Fibroblast of lung (primary cell): Measurements from ENCODE around the gene SCGB3A1. TPM values are rescaled to one million over a fixed set of nuclear protein-coding genes. Genes with fewer than 3 reads are reported as not detected.
A peak's percentile ranks its signal among the peaks of the same experiment; 100 is the strongest.

Experiments used
- DNase-seq, 2 donors: peaks; one replicate each; pipeline versions ENCODE4 v3.0.0 to v3.0.0-alpha.2; 2010; ENCODE audit warnings: low read depth in 2 of 2
- H2AFZ ChIP-seq: 2 replicates; pipeline ENCODE4 v1.5.1; 2012; ENCODE audit warnings: low read length, control low read depth, inconsistent platforms
- H3K27ac ChIP-seq: 2 replicates; pipeline ENCODE4 v1.5.1; 2011; ENCODE audit warnings: low read length, control low read depth; ENCODE audit not compliant: insufficient read depth
- H3K27me3 ChIP-seq: 2 replicates; pipeline ENCODE4 v1.5.1; 2011; ENCODE audit warnings: mild to moderate bottlenecking, low read length; ENCODE audit not compliant: control insufficient read depth, insufficient read depth
- H3K36me3 ChIP-seq: 2 replicates; pipeline ENCODE4 v1.5.1; 2011; ENCODE audit warnings: low read length; ENCODE audit not compliant: control insufficient read depth, insufficient read depth
- H3K4me1 ChIP-seq: 2 replicates; pipeline ENCODE4 v1.5.1; 2011; ENCODE audit warnings: low read length; ENCODE audit not compliant: control insufficient read depth, insufficient read depth; ENCODE audit errors: extremely low read depth
- H3K4me2 ChIP-seq: 2 replicates; pipeline ENCODE4 v1.5.1; 2011; ENCODE audit warnings: low read length, control low read depth; ENCODE audit not compliant: insufficient read depth; ENCODE audit errors: extremely low read depth
- H3K4me3 ChIP-seq, 4 experiments: fragments of 200-600 bp in 1 of 4; sonication (generic) in 1 of 4; replicated peaks in 1 of 4; 2 replicates each; pipeline ENCODE4 v1.5.1; 2011 to 2016; ENCODE audit warnings: low read length in 4 of 4, low read depth in 3 of 4, mild to moderate bottlenecking in 3 of 4, control low read depth in 2 of 4, inconsistent platforms in 1 of 4, mixed read lengths in 1 of 4; ENCODE audit not compliant: insufficient read depth in 1 of 4; ENCODE audit errors: control extremely low read depth in 1 of 4
- H3K79me2 ChIP-seq: 2 replicates; pipeline ENCODE4 v1.5.1; 2012; ENCODE audit warnings: mild to moderate bottlenecking, low read length, inconsistent platforms; ENCODE audit not compliant: control insufficient read depth, insufficient read depth
- H3K9ac ChIP-seq: 2 replicates; pipeline ENCODE4 v1.5.1; 2011; ENCODE audit warnings: mild to moderate bottlenecking, low read length, control low read depth; ENCODE audit not compliant: insufficient read depth
- H3K9me3 ChIP-seq: 2 replicates; pipeline ENCODE4 v1.5.1; 2012; ENCODE audit warnings: low read depth, low read length; ENCODE audit not compliant: control insufficient read depth, insufficient read depth
- H4K20me1 ChIP-seq: 2 replicates; pipeline ENCODE4 v1.5.1; 2011; ENCODE audit warnings: low read length; ENCODE audit not compliant: control insufficient read depth, insufficient read depth; ENCODE audit errors: extremely low read depth
- CTCF ChIP-seq, 2 donors: IDR thresholded peaks in 1 of 2; conservative IDR thresholded peaks in 1 of 2; 1 replicate in 1 of 2; 2 replicates in 1 of 2; pipeline ENCODE4 v1.5.1; 2011 to 2012; ENCODE audit warnings: low read length in 2 of 2, control low read depth in 1 of 2, inconsistent platforms in 1 of 2, low read depth in 1 of 2, mild to moderate bottlenecking in 1 of 2
- EZH2 ChIP-seq: IDR thresholded peaks from 2 replicates; pipeline ENCODE4 v1.5.1; 2012; ENCODE audit warnings: low read length, control low read depth, mild to moderate bottlenecking; ENCODE audit errors: missing control alignments
- polyA plus RNA-seq, 2 donors: library from polyadenylated mRNA; depleted of rRNA in 1 of 2; stranded (reverse) in 1 of 2; unstranded in 1 of 2; fragments of >200 nt; gene quantifications; 2 replicates each; pipeline ENCODE4 v1.2.1, GENCODE V29; 2011 to 2012; ENCODE audit warnings: missing spikeins in 1 of 2
- total RNA-seq: library from RNA; depleted of rRNA; stranded (reverse); fragments of >200 nt; gene quantifications from 2 replicates; pipeline ENCODE4 v1.2.1, GENCODE V29; 2014

Gene SCGB3A1
- total and polyA plus RNA-seq, 2 donors (not counting 1 experiment from before 2014, with no cell fraction given): not detected

- H3K4me2 ChIP-seq: no peak overlapping the region
- H2AFZ ChIP-seq: no peak overlapping the region
- no peaks in the 10 kb centered on the region for H3K36me3 ChIP-seq
- no peak overlapping the region for H3K4me3 ChIP-seq
- peaks cover 4% of the 10 kb centered on the region for H3K4me1 ChIP-seq
- no peaks in the 10 kb centered on the region for H3K9me3 ChIP-seq
- H3K79me2 ChIP-seq: peaks cover 12% of the 10 kb centered on the region
- no peaks in the 10 kb centered on the region for H4K20me1 ChIP-seq
- peak in 1 of 2 donors; percentile 2 for DNase-seq
- no peaks in the 10 kb centered on the region for H3K27me3 ChIP-seq
- TF ChIP-seq EZH2: no peak
- TF ChIP-seq CTCF (conservative IDR thresholded peaks at IDR 0.05 in 1 of 2, IDR thresholded peaks at IDR 0.05 in 1 of 2; ENCODE audit: low read depth in 1 of 2, low read length in 2 of 2): no peak
- H3K9ac ChIP-seq: no peak overlapping the region
- H3K27ac ChIP-seq: peak overlapping the region; percentile 18
These were observed 34.0 kb downstream of the SCGB3A1 start for GRCh38 chr5:180557217-180557809.

GRCh38 chr5:180555168-180555921 is 36.0 kb downstream of the SCGB3A1 start:
- Histone ChIP-seq H3K27me3 (no peaks in the 10 kb centered on the region), H3K36me3 (no peaks in the 10 kb centered on the region), H2AFZ (no peak overlapping the region), H3K4me1 (peaks cover 4% of the 10 kb centered on the region), H3K27ac (peak overlapping the region; percentile 37), H3K9me3 (no peaks in the 10 kb centered on the region), H3K4me3 (peak overlapping the region in 1 of 4 experiments; percentile 17), H3K9ac (no peak overlapping the region), H3K4me2 (peak overlapping the region; percentile 30), H4K20me1 (no peaks in the 10 kb centered on the region), H3K79me2 (peaks cover 5% of the 10 kb centered on the region)
- TF ChIP-seq CTCF (conservative IDR thresholded peaks at IDR 0.05 in 1 of 2, IDR thresholded peaks at IDR 0.05 in 1 of 2; ENCODE audit: low read depth in 1 of 2, low read length in 2 of 2): no peak
- no peak for TF ChIP-seq EZH2
- peak; percentile 67 to 86 for DNase-seq

GRCh38 chr5:180553530-180553929 is 37.8 kb downstream of the SCGB3A1 start:
- Histone ChIP-seq H3K79me2 (peaks cover 4% of the 10 kb centered on the region), H4K20me1 (no peaks in the 10 kb centered on the region), H3K36me3 (peaks cover 2% of the 10 kb centered on the region), H2AFZ (no peak overlapping the region), H3K4me2 (no peak overlapping the region), H3K9me3 (no peaks in the 10 kb centered on the region), H3K4me1 (peaks cover 4% of the 10 kb centered on the region), H3K27ac (no peak overlapping the region), H3K4me3 (no peak overlapping the region), H3K9ac (no peak overlapping the region), H3K27me3 (no peaks in the 10 kb centered on the region)
- DNase-seq: no peak
- TF ChIP-seq EZH2 (no peak), CTCF (conservative IDR thresholded peaks at IDR 0.05 in 1 of 2, IDR thresholded peaks at IDR 0.05 in 1 of 2; ENCODE audit: low read depth in 1 of 2, low read length in 2 of 2) (no peak)
